CD4-positive, alpha-beta T cell treated with Interferon gamma for 1 hour (primary cell): ENCODE data around the gene TAF7L.
"Not testable (repeated sequence)": the region's sequence is repeated elsewhere in the genome, so short reads cannot be mapped to it uniquely, and the experiment has no call there.

Source experiments
- DNase-seq: peaks from one replicate; pipeline ENCODE4 v3.0.0-alpha.2; 2020

TAF7L gene

GRCh38 chrX:101290957-101291603, at the start of gene TAF7L:
TSS of gene TAF7L (minus strand) at chrX:101291334. CDS start at chrX:101287543, 3,791 bp downstream.
- DNase-seq = no peak

DNA sequence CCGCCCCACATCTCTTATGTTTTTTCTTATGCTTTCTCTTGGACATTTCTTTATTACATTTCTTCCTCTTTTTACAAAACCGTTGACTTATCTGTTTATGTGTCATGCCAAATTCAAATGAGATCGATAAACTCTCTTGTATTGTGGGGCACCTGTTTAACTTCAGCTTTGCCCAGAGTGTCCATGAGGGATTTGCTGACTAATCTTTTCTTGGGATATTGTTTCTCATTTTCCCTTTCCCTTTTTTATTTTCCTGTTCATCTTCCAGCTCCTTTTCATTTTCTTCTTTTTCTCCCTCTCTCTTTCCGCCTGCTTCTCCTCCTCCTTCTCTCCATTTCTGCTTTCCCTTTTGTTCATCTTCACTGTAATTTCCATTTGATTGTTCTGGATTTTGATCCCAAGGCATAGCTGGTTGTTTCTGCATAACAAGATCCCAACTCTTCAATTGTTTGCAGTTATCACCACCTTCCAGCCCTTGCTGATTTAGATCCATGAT, 46.7 kb upstream of the TAF7L start:
- DNase-seq = no peak

GRCh38 chrX:101334310-101334709, 43.2 kb upstream of the TAF7L start:
- DNase-seq = not testable (repeated sequence)

DNA sequence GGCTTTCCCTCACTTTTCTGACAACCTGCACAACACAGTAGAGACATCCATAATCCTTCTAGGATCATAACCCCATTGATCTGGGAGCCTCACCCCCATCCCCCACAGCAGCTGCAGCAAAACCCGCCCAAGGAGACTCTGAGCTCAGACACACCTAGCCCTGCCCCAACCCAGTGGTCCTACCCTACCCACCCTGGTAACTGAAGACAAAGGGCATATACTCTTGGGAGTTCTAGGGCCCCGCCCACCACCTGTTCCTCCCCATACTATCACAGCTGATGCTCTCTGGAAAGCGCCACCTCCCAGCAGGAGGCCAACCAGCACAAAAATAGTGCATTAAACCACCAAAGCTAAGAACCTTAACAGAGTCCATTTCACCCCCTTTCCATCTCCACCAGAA, 35.5 kb upstream of the TAF7L start:
- DNase-seq = not testable (repeated sequence)

DNA sequence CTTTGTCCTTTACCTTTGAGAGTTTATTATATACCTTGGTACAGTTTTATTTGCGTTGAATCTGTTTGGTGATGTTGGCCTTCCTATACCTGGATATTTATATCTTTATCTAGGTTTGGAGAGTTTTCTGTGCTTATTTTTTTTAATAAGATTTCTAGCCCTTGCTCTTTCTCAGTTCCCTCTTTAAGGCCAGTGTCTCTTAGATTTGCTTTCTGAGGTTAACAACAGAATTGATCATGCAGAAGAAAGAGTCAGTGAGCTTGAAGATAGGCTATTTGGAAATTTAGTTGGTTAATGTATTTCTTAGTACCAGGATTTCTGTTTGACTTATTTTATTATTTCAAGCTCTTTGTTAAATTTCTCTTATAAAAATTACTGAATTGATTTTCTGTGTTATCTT, 12.7 kb upstream of the TAF7L start:
- no peak for DNase-seq

GRCh38 chrX:101295603-101296002, 4.5 kb upstream of the TAF7L start:
- DNase-seq = not testable (repeated sequence)

DNA sequence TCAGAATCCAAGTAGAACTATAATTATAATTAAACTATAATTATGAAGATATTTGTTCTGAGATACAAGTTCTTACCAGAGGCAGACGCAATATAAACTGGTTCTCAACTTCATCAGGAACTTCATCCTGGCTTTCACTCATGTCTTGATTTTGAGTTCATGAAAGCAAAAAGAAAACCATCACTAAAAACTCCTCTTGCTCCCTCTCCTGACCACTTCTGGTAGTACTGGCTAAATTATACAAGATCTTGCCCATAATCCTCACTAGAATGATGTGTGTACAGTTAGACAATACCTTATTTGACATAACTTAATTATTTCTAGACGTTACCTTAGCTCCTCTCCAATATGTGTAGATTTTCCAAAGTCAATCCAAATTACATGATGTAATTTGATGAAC, 3.7 kb downstream of the TAF7L start:
- DNase-seq = no peak

DNA sequence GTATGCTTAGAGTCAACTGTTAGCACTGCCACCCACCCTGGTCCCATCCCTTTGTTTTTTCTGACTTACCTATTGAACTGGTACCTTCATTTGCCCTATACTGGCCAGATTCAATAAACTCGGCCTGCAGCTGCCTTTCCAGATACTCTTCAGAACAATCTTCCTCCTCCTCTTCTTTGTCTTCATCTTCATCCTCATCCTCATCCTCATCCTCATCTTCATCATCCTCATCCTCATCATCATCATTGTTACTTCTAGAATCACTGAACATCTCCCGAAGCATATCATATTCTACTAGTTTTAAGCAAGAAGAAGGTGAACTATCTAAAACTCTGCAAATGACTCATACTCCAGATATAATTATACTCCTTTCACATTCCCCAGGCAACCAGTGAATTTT, 14.9 kb downstream of the TAF7L start:
- no peak for DNase-seq

DNA sequence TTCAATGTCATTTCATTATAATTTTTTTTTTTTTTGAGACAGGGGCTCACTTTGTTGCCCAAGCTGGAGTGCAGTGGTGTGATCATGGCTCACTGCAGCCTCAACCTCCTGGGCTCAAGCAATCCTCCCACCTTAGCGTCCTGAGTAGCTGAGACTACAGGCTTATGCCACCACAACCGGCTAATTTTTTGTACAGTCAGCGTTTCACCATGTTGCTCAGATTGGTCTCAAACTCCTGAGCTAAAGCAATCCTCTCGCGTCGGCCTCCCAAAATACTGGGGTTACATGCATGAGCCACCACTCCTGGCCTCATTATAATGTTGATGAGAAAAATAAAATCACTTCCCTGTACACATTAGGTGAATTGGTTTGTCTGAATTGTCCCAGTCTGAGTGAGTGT, 16.9 kb downstream of the TAF7L start:
- no peak for DNase-seq

- DNase-seq = no peak
Measured at GRCh38 chrX:101265869-101266428, 25.2 kb downstream of the TAF7L start.

DNA sequence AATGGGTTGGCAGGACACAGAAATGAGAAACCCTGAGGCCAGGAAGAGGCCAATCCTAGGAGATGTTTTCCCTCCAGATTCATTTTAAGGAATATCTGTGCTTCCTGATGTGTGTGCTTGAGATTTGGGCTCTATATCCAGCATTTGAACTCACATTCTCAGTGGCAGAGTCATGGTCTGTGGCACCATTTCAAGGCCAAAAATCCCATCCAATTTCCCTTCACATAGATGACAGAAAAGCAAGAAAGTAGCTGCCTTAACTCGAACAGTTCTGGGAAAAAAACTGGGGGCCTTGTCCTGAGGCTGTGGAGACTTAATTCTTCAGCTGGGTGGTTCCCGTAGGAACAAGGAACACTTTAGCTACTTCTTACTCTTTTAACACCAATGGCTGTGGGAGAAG, 27.4 kb downstream of the TAF7L start:
- DNase-seq = no peak

DNA sequence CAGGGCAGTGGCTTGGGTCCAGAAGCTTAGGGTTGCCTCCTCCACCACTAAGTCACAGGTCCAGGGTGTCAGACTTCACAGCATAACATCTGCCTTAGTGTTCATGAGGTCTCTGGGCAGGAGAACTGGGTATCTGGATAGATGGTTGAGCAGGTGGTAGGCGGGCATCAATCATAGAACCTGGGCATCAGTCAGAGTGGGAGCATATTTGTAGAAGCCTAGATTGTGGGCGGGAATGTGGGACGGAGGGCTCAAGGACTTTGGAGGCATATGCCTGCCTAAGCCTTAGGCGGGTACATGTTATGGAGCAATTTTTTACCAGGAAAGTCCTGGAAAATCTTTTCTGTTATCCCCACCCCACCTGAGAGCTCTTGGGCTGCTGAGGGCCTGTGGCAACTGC, 28.5 kb downstream of the TAF7L start:
- no peak for DNase-seq

GRCh38 chrX:101260435-101260834, 30.7 kb downstream of the TAF7L start:
- no peak for DNase-seq

GRCh38 chrX:101258259-101258581, 32.9 kb downstream of the TAF7L start:
- DNase-seq = no peak

- no peak for DNase-seq
Measured at GRCh38 chrX:101257448-101258258, 33.5 kb downstream of the TAF7L start.

GRCh38 chrX:101252634-101253033, 38.5 kb downstream of the TAF7L start:
- no peak for DNase-seq

- DNase-seq = no peak
Measured at GRCh38 chrX:101241531-101241930, 49.6 kb downstream of the TAF7L start.

DNA sequence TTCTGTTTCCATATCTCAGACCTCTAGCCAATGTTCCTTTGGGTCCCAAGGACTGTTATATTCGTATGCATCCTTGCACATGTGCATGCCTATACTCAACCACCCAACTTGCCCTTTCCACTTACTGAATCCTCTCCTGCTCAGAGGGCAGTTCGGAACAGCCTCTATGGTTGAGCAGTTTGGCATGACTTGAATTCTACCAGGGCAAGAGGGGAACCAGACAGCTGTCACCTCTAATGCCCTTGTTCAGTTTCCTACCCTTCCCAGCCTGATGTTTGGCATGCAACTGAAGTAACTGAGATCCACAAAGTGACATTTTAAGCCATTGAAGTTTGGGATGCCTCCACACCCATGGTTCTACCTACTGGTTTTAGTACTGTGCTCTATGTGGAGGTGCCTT, 54.1 kb downstream of the TAF7L start:
- no peak for DNase-seq

DNA sequence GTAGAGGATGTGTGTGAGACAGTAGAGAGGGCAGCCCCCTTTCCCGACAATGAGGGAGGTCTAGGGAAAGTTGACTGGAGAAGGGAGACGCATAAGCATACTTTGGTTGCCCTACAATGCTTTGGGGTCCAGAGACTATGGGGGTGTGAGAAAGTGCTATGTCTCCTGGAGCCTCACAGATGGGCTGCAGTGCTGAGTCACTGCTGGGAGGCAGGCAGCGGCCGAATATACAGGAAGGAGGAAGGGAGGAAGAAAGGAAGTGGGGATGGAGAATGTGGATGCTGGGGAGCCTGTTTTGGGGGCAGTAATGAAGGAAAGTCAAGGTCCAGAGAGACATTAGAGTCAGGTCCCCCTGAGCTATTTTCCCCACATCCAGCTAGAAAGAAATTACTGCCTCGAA, 58.8 kb downstream of the TAF7L start:
- no peak for DNase-seq

- no peak for DNase-seq
Measured at GRCh38 chrX:101231080-101231479, 60.1 kb downstream of the TAF7L start.

DNA sequence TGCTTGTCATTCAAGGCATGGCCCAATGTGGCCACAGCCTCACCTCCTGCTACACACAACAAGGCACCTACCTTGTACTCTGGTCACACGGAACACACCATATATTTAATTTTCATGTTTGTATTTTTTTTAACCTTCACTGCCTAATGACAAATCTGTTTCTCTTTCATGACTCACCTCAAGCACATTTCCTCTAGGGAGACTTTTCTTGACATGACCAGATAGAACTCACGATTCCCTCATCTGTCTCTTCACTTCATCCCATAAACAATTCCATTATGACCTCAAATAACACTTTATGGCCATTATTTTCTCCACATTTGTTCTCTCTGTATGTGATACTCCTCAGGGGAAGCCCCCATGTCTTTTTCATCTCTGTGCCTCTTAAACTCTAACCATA, 60.5 kb downstream of the TAF7L start:
- no peak for DNase-seq

GRCh38 chrX:101229170-101229569, 62.0 kb downstream of the TAF7L start:
- no peak for DNase-seq

GRCh38 chrX:101223226-101223625, 67.9 kb downstream of the TAF7L start:
- DNase-seq = no peak

DNA sequence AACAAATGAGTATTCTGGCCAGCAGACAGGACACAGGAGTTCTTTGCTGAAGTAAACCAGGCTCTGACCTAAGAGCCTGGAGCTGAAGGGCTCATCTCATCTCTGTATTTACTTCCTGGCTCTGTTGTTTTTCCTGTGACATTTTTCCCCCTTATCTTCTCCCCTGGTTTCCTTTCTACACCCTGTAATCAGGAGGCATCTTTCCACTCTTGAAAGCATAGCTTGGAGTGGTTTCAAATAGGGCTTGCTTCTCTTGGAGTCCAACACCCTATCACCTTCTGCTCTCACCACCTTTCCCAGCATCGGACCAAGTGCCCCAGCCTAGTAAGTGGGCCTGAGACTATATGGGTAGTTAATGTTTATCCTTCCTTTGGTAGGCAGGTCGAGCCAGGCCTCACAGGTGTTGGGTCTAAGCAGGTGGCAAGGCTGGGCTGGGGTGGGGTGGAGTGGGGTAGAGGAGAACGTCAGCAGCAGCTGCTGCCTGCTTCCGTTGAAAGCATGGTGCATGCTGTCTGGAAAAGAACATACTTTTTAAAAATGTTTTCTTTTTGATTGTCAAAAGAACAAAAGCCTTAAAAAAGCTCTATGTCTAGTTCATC, 70.4 kb downstream of the TAF7L start:
- no peak for DNase-seq
